Measurements from ENCODE around the gene GRID1. TPM values are rescaled to one million over a fixed set of nuclear protein-coding genes. Genes with fewer than 3 reads are reported as not detected.

Gene GRID1
- total RNA-seq, 1 experiment from 2014 or later: not detected

GRCh38 chr10:86104156-86104555 is 262.4 kb downstream of the GRID1 start:
- no peak overlapping the region for H3K27ac Mint-ChIP-seq (ENCODE audit: unreplicated experiment)
- DNase-seq: no peak
- no peak overlapping the region for H3K4me3 Mint-ChIP-seq (ENCODE audit: low read depth, unreplicated experiment)
- H3K4me1 Mint-ChIP-seq (ENCODE audit: low read depth, unreplicated experiment): no peaks in the 10 kb centered on the region
- BruUV-seq (replicated peaks): no TSS peak
- no peaks in the 10 kb centered on the region for H3K9me3 Mint-ChIP-seq (ENCODE audit: low read depth, unreplicated experiment)
- H3K36me3 Mint-ChIP-seq (ENCODE audit: insufficient read depth, unreplicated experiment): no peaks in the 10 kb centered on the region
- no peak for TF ChIP-seq CTCF (IDR thresholded peaks at IDR 0.05; ENCODE audit: unreplicated experiment)
- CTCF ChIA-PET: no interaction called here
- intact Hi-C loops (cut with micrococcal nuclease; ENCODE audit: unreplicated experiment): no loop called here
- peaks cover 41% of the 10 kb centered on the region for H3K27me3 Mint-ChIP-seq (ENCODE audit: unreplicated experiment)

- no peak for DNase-seq
- CTCF ChIA-PET: no interaction called here
- Mint-ChIP-seq H3K4me3 (ENCODE audit: low read depth, unreplicated experiment) (no peak overlapping the region), H3K9me3 (ENCODE audit: low read depth, unreplicated experiment) (no peaks in the 10 kb centered on the region), H3K36me3 (ENCODE audit: insufficient read depth, unreplicated experiment) (no peaks in the 10 kb centered on the region), H3K27me3 (ENCODE audit: unreplicated experiment) (peaks cover 35% of the 10 kb centered on the region), H3K27ac (ENCODE audit: unreplicated experiment) (no peak overlapping the region), H3K4me1 (ENCODE audit: low read depth, unreplicated experiment) (no peaks in the 10 kb centered on the region)
- no TSS peak for BruUV-seq (replicated peaks)
- no peak for TF ChIP-seq CTCF (IDR thresholded peaks at IDR 0.05; ENCODE audit: unreplicated experiment)
- intact Hi-C loops (cut with micrococcal nuclease; ENCODE audit: unreplicated experiment): no loop called here
Observed at GRCh38 chr10:86103391-86104101, 263.0 kb downstream of the GRID1 start.

- Mint-ChIP-seq H3K27me3 (ENCODE audit: unreplicated experiment) (peaks cover 24% of the 10 kb centered on the region), H3K4me3 (ENCODE audit: low read depth, unreplicated experiment) (no peak overlapping the region), H3K4me1 (ENCODE audit: low read depth, unreplicated experiment) (no peaks in the 10 kb centered on the region), H3K9me3 (ENCODE audit: low read depth, unreplicated experiment) (no peaks in the 10 kb centered on the region), H3K27ac (ENCODE audit: unreplicated experiment) (no peak overlapping the region), H3K36me3 (ENCODE audit: insufficient read depth, unreplicated experiment) (no peaks in the 10 kb centered on the region)
- intact Hi-C loops (cut with micrococcal nuclease; ENCODE audit: unreplicated experiment): no loop called here
- no TSS peak for BruUV-seq (replicated peaks)
- CTCF ChIA-PET: no interaction called here
- no peak for TF ChIP-seq CTCF (IDR thresholded peaks at IDR 0.05; ENCODE audit: unreplicated experiment)
- no peak for DNase-seq
Observed at GRCh38 chr10:86102451-86102850, 264.1 kb downstream of the GRID1 start.

- intact Hi-C loops (cut with micrococcal nuclease; ENCODE audit: unreplicated experiment): no loop called here
Observed at GRCh38 chr10:86102031-86102430, 264.6 kb downstream of the GRID1 start.

More at GRCh38 chr10:86102031-86102430, 264.6 kb downstream of the GRID1 start:
- Mint-ChIP-seq H3K4me3 (ENCODE audit: low read depth, unreplicated experiment) (no peak overlapping the region), H3K4me1 (ENCODE audit: low read depth, unreplicated experiment) (no peaks in the 10 kb centered on the region), H3K9me3 (ENCODE audit: low read depth, unreplicated experiment) (no peaks in the 10 kb centered on the region), H3K36me3 (ENCODE audit: insufficient read depth, unreplicated experiment) (no peaks in the 10 kb centered on the region), H3K27ac (ENCODE audit: unreplicated experiment) (no peak overlapping the region), H3K27me3 (ENCODE audit: unreplicated experiment) (peaks cover 20% of the 10 kb centered on the region)
- TF ChIP-seq CTCF (IDR thresholded peaks at IDR 0.05; ENCODE audit: unreplicated experiment): no peak
- CTCF ChIA-PET: no interaction called here
- DNase-seq: no peak
- BruUV-seq (replicated peaks): no TSS peak
